Panc1 (cell line): ENCODE results near the gene DDIT3. TPM values are rescaled to one million over a fixed set of nuclear protein-coding genes. Genes with fewer than 3 reads are reported as not detected.

Source experiments
- ATAC-seq: fragments of 200-7000 bp; cut with Tn5 transposase; 2 replicates; pipeline ENCODE4 v1.9.1; 2020; ENCODE audit warnings: mild to moderate bottlenecking, moderate library complexity
- BruUV-seq: library from RNA; stranded (reverse); fragments of 400-500 nt; replicated peaks from 2 replicates; lab custom pipeline; 2021; lab: Mats Ljungman, UMichigan
- CTCF ChIA-PET: fragments of 300-600 bp; sonication (Branson Sonifier 250); formaldehyde crosslinking; loops from one replicate; lab custom pipeline; 2022; ENCODE audit warnings: antibody characterized with exemption; lab: Charles Lee
- POLR2A ChIA-PET: fragments of 300-600 bp; sonication (Branson Sonifier 250); formaldehyde crosslinking; loops from one replicate; lab custom pipeline; 2022; ENCODE audit warnings: antibody characterized with exemption; lab: Charles Lee
- DNase-seq: peaks from one replicate; pipeline ENCODE4 v3.0.0-alpha.2; 2010; ENCODE audit warnings: low read depth, low spot score
- H3K27ac ChIP-seq: 2 replicates; pipeline ENCODE4 v1.5.1; 2011; ENCODE audit warnings: mild to moderate bottlenecking, low read length, inconsistent platforms
- H3K27me3 ChIP-seq: fragments of 200-500 bp; sonication (Bioruptor generic); 2 replicates; pipeline ENCODE4 v1.6.0; 2014; ENCODE audit warnings: low read length, inconsistent platforms; ENCODE audit not compliant: control insufficient read depth, insufficient read depth
- H3K36me3 ChIP-seq: fragments of 200-500 bp; sonication (Bioruptor generic); 2 replicates; pipeline ENCODE4 v1.5.1; 2014; ENCODE audit warnings: inconsistent platforms, mild to moderate bottlenecking, low read length, moderate library complexity; ENCODE audit not compliant: control insufficient read depth, insufficient read depth
- H3K4me1 ChIP-seq: 2 replicates; pipeline ENCODE4 v1.5.1; 2011; ENCODE audit warnings: inconsistent platforms, mild to moderate bottlenecking, low read length, moderate library complexity; ENCODE audit not compliant: control insufficient read depth, insufficient read depth
- H3K4me3 ChIP-seq, 2 experiments: 2 replicates each; pipeline ENCODE4 v1.5.1; 2011 to 2012; ENCODE audit warnings: low read depth in 2 of 2, low read length in 2 of 2, mild to moderate bottlenecking in 2 of 2, inconsistent platforms in 1 of 2, moderate library complexity in 1 of 2
- H3K9me3 ChIP-seq: fragments of 200-500 bp; sonication (Bioruptor generic); 2 replicates; pipeline ENCODE4 v1.5.1; 2014; ENCODE audit warnings: low read depth, mild to moderate bottlenecking, inconsistent platforms, low read length, moderate library complexity; ENCODE audit not compliant: control insufficient read depth, insufficient read depth
- CTCF ChIP-seq: fragments of 450-650 bp; IDR thresholded peaks from 2 replicates; pipeline ENCODE4 v1.5.1; 2017; ENCODE audit warnings: mild to moderate bottlenecking
- POLR2AphosphoS5 ChIP-seq: IDR thresholded peaks from 2 replicates; pipeline ENCODE4 v1.6.1; 2012; ENCODE audit warnings: mild to moderate bottlenecking, low read depth, low read length, moderate library complexity
- REST ChIP-seq, 2 experiments: IDR thresholded peaks; 2 replicates each; pipeline ENCODE4 v1.6.1; 2011 to 2012; ENCODE audit warnings: low read depth in 2 of 2, control low read depth in 1 of 2, low read length in 1 of 2, mild to moderate bottlenecking in 1 of 2, moderate library complexity in 1 of 2; ENCODE audit not compliant: insufficient read depth in 1 of 2
- SIN3A ChIP-seq: IDR thresholded peaks from 2 replicates; pipeline ENCODE4 v1.6.1; 2012; ENCODE audit warnings: low read depth, mild to moderate bottlenecking, low read length, moderate library complexity, borderline replicate concordance; ENCODE audit not compliant: insufficient read depth
- TCF7L2 ChIP-seq: IDR thresholded peaks from 2 replicates; pipeline ENCODE4 v1.6.1; 2011; ENCODE audit warnings: mild to moderate bottlenecking, low read depth, low read length, inconsistent platforms
- in situ Hi-C: cut with HindIII; loops from 2 replicates; pipeline ENCODE4 v1.10.0; 2016; ENCODE audit warnings: low sequenced_read_pairs, low pct_unique_long_range_greater_than_20kb
- intact Hi-C: fragments of 100-400 bp; cut with micrococcal nuclease; formaldehyde crosslinking; loops from one replicate; pipeline ENCODE4 v1.10.0; 2022; ENCODE audit not compliant: unreplicated experiment
- total RNA-seq: library from RNA; stranded (reverse); gene quantifications from one replicate; pipeline ENCODE4 v1.2.1, GENCODE V29; 2021; ENCODE audit not compliant: unreplicated experiment

The DDIT3 gene
- total RNA-seq, 1 experiment from 2014 or later = 47.2 TPM

GRCh38 chr12:57558864-57559263, 38.5 kb upstream of the DDIT3 start:
- BruUV-seq = no TSS peak
- CTCF ChIA-PET = no interaction called here
- DNase-seq = no peak
- no peak for TF ChIP-seq CTCF
- TF ChIP-seq POLR2AphosphoS5 = no peak
- TF ChIP-seq REST (IDR thresholded peaks at IDR 0.05; ENCODE audit: insufficient read depth in 1 of 2, low read depth in 2 of 2, low read length in 1 of 2) = no peak
- TF ChIP-seq SIN3A = no peak
- TF ChIP-seq TCF7L2 = no peak
- Histone ChIP-seq H3K36me3 (no peaks in the 10 kb centered on the region), H3K4me1 (no peaks in the 10 kb centered on the region), H3K27me3 (no peaks in the 10 kb centered on the region), H3K27ac (no peak overlapping the region), H3K9me3 (no peaks in the 10 kb centered on the region), H3K4me3 (no peak overlapping the region)
- POLR2A ChIA-PET = no interaction called here
- intact Hi-C loops (no loop called here), in situ Hi-C loops (no loop called here)
- no peak for ATAC-seq

GRCh38 chr12:57554897-57555296, 34.6 kb upstream of the DDIT3 start:
- no peak overlapping the region for H3K27ac ChIP-seq
- DNase-seq = no peak
- ChIA-PET POLR2A (no interaction called here), CTCF (no interaction called here)
- intact Hi-C loops = no loop called here
- no peaks in the 10 kb centered on the region for H3K4me1 ChIP-seq
- no peaks in the 10 kb centered on the region for H3K27me3 ChIP-seq
- BruUV-seq = no TSS peak
- no peak for TF ChIP-seq SIN3A
- no peak for TF ChIP-seq POLR2AphosphoS5
- TF ChIP-seq TCF7L2 = no peak
- no peak for TF ChIP-seq REST (IDR thresholded peaks at IDR 0.05; ENCODE audit: insufficient read depth in 1 of 2, low read depth in 2 of 2, low read length in 1 of 2)
- no peak for TF ChIP-seq CTCF
- no peak overlapping the region for H3K4me3 ChIP-seq
- no peaks in the 10 kb centered on the region for H3K9me3 ChIP-seq
- in situ Hi-C loops = no loop called here
- no peaks in the 10 kb centered on the region for H3K36me3 ChIP-seq
- no peak for ATAC-seq
